Astrocyte (in vitro differentiated cells and primary cell): Measurements from ENCODE around the gene AQP12A. TPM values are rescaled to one million over a fixed set of nuclear protein-coding genes. Genes with fewer than 3 reads are reported as not detected.

Experiments
- DNase-seq: peaks from one replicate; pipeline ENCODE4 v3.0.0-alpha.2; 2010; ENCODE audit warnings: low read depth
- FAIRE-seq: peaks from 2 replicates; lab custom pipeline; 2011; peaks lifted over from hg19 to GRCh38; lab: Jason Lieb, UNC
- H2AFZ ChIP-seq: 2 replicates; pipeline ENCODE4 v1.6.0; 2012; ENCODE audit warnings: low read depth, low read length, inconsistent platforms
- H3K27ac ChIP-seq: 2 replicates; pipeline ENCODE4 v1.5.1; 2011; ENCODE audit warnings: low read depth, low read length, inconsistent platforms
- H3K27me3 ChIP-seq: 2 replicates; pipeline ENCODE4 v1.6.0; 2011; ENCODE audit warnings: low read length, inconsistent platforms; ENCODE audit not compliant: insufficient read depth
- H3K36me3 ChIP-seq: 2 replicates; pipeline ENCODE4 v1.5.1; 2011; ENCODE audit warnings: low read length, inconsistent platforms; ENCODE audit not compliant: insufficient read depth
- H3K4me1 ChIP-seq: 2 replicates; pipeline ENCODE4 v1.5.1; 2011; ENCODE audit warnings: low read length, inconsistent platforms; ENCODE audit not compliant: insufficient read depth
- H3K4me2 ChIP-seq: 2 replicates; pipeline ENCODE4 v1.6.0; 2012; ENCODE audit warnings: low read length, inconsistent platforms
- H3K4me3 ChIP-seq: 2 replicates; pipeline ENCODE4 v1.5.1; 2011; ENCODE audit warnings: low read depth, mild to moderate bottlenecking, low read length, inconsistent platforms; ENCODE audit not compliant: insufficient read depth
- H3K79me2 ChIP-seq: 2 replicates; pipeline ENCODE4 v1.6.0; 2012; ENCODE audit warnings: mild to moderate bottlenecking, low read length, inconsistent platforms; ENCODE audit not compliant: insufficient read depth
- H3K9ac ChIP-seq: 2 replicates; pipeline ENCODE4 v1.6.0; 2012; ENCODE audit warnings: mild to moderate bottlenecking, low read length, inconsistent platforms
- H3K9me3 ChIP-seq: 2 replicates; pipeline ENCODE4 v1.5.1; 2012; ENCODE audit warnings: low read depth, mild to moderate bottlenecking, low read length, inconsistent platforms; ENCODE audit not compliant: insufficient read depth
- H4K20me1 ChIP-seq: 2 replicates; pipeline ENCODE4 v1.6.0; 2012; ENCODE audit warnings: low read length, inconsistent platforms; ENCODE audit not compliant: insufficient read depth
- H3K27ac Mint-ChIP-seq: one replicate; pipeline ENCODE4 v1.8.0; 2021; ENCODE audit warnings: mild to moderate bottlenecking, mixed read lengths; ENCODE audit not compliant: unreplicated experiment
- H3K27me3 Mint-ChIP-seq: one replicate; pipeline ENCODE4 v1.8.0; 2021; ENCODE audit warnings: low read depth, mixed read lengths; ENCODE audit not compliant: unreplicated experiment
- H3K36me3 Mint-ChIP-seq: one replicate; pipeline ENCODE4 v1.8.0; 2021; ENCODE audit warnings: low read depth, mixed read lengths; ENCODE audit not compliant: unreplicated experiment
- H3K4me1 Mint-ChIP-seq: one replicate; pipeline ENCODE4 v1.8.0; 2021; ENCODE audit warnings: low read depth, mixed read lengths; ENCODE audit not compliant: unreplicated experiment
- H3K4me3 Mint-ChIP-seq: one replicate; pipeline ENCODE4 v1.8.0; 2021; ENCODE audit warnings: mild to moderate bottlenecking, moderate library complexity, mixed read lengths; ENCODE audit not compliant: unreplicated experiment
- H3K9me3 Mint-ChIP-seq: one replicate; pipeline ENCODE4 v1.8.0; 2021; ENCODE audit warnings: mild to moderate bottlenecking, mixed read lengths; ENCODE audit not compliant: unreplicated experiment
- CTCF ChIP-seq: IDR thresholded peaks from 2 replicates; pipeline ENCODE4 v1.5.1; 2011; ENCODE audit warnings: low read depth, mild to moderate bottlenecking, inconsistent platforms, low read length, moderate library complexity; ENCODE audit not compliant: insufficient read depth
- EZH2 ChIP-seq: IDR thresholded peaks from 2 replicates; pipeline ENCODE4 v1.6.1; 2012; ENCODE audit warnings: mild to moderate bottlenecking, low read length, inconsistent platforms; ENCODE audit not compliant: insufficient read depth
- total RNA-seq: library from RNA; stranded (reverse); gene quantifications from 2 replicates; pipeline ENCODE4 v1.2.1, GENCODE V29; 2021

AQP12A gene
- total RNA-seq, 1 donor from 2014 or later, result not detected

- Histone ChIP-seq H3K36me3 (no peaks in the 10 kb centered on the region), H3K4me2 (no peak overlapping the region), H3K79me2 (no peaks in the 10 kb centered on the region), H3K27ac (no peak overlapping the region), H3K9ac (no peak overlapping the region), H2AFZ (no peak overlapping the region), H3K4me1 (no peaks in the 10 kb centered on the region), H3K27me3 (peaks cover 29% of the 10 kb centered on the region), H4K20me1 (no peaks in the 10 kb centered on the region), H3K4me3 (no peak overlapping the region), H3K9me3 (no peaks in the 10 kb centered on the region)
- TF ChIP-seq EZH2, result no peak
- no peak for TF ChIP-seq CTCF
- Mint-ChIP-seq H3K4me3 (no peak overlapping the region), H3K9me3 (peaks cover 4% of the 10 kb centered on the region), H3K4me1 (no peaks in the 10 kb centered on the region), H3K36me3 (no peaks in the 10 kb centered on the region), H3K27me3 (peaks cover 58% of the 10 kb centered on the region), H3K27ac (no peak overlapping the region)
- FAIRE-seq, result no peak
- no peak for DNase-seq
These were observed 45.3 kb upstream of the AQP12A start for GRCh38 chr2:240646176-240646899.

GRCh38 chr2:240646900-240647502, 44.7 kb upstream of the AQP12A start:
- Histone ChIP-seq H4K20me1 (no peaks in the 10 kb centered on the region), H2AFZ (no peak overlapping the region), H3K9me3 (no peaks in the 10 kb centered on the region), H3K27ac (no peak overlapping the region), H3K4me3 (no peak overlapping the region), H3K79me2 (no peaks in the 10 kb centered on the region), H3K4me2 (no peak overlapping the region), H3K4me1 (no peaks in the 10 kb centered on the region), H3K36me3 (no peaks in the 10 kb centered on the region), H3K9ac (no peak overlapping the region), H3K27me3 (peaks cover 35% of the 10 kb centered on the region)
- FAIRE-seq (no peak), DNase-seq (no peak)
- Mint-ChIP-seq H3K27me3 (peaks cover 64% of the 10 kb centered on the region), H3K4me1 (no peaks in the 10 kb centered on the region), H3K27ac (no peak overlapping the region), H3K9me3 (peaks cover 4% of the 10 kb centered on the region), H3K36me3 (no peaks in the 10 kb centered on the region), H3K4me3 (no peak overlapping the region)
- no peak for TF ChIP-seq CTCF
- no peak for TF ChIP-seq EZH2
